ENCODE measurements around the gene SPG21. TPM values are rescaled to one million over a fixed set of nuclear protein-coding genes. Genes with fewer than 3 reads are reported as not detected.

The SPG21 gene
- total and polyA plus RNA-seq, 2 of the 8 experiments (the other 6 are each of a cell fraction or from before 2014, with no cell fraction given), result 67.3 to 72.7 TPM

GRCh38 chr15:65034719-65035118 is 45.0 kb upstream of the SPG21 start:
- Histone ChIP-seq H2AK5ac (ENCODE audit: low read depth, low read length) (no peak overlapping the region), H2AFZ (ENCODE audit: low read length) (no peak overlapping the region), H3K36me3 (ENCODE audit: control insufficient read depth in 2 of 4, insufficient read depth in 4 of 4, low read length in 3 of 4) (no peaks in the 10 kb centered on the region), H3K4me3 (ENCODE audit: extremely low read depth in 1 of 4, insufficient read depth in 2 of 4, low read depth in 3 of 4, low read length in 4 of 4) (no peak overlapping the region), H3K79me2 (ENCODE audit: control insufficient read depth in 1 of 2, insufficient read depth in 2 of 2, low read length in 2 of 2) (no peaks in the 10 kb centered on the region), H2BK15ac (ENCODE audit: low read length) (no peak overlapping the region), H3K9me3 (ENCODE audit: insufficient read depth in 2 of 2, low read depth in 1 of 2, low read length in 1 of 2) (no peaks in the 10 kb centered on the region), H3K14ac (ENCODE audit: insufficient read length) (no peak overlapping the region), H2BK12ac (ENCODE audit: low read depth, low read length) (no peak overlapping the region), H3K79me1 (ENCODE audit: low read depth, low read length) (no peaks in the 10 kb centered on the region), H3K4ac (replicated peaks; ENCODE audit: insufficient read length, low read depth, low read length) (no peak overlapping the region), H3K4me2 (ENCODE audit: insufficient read depth in 1 of 2, low read depth in 2 of 2, low read length in 2 of 2) (no peak overlapping the region), H3K23me2 (ENCODE audit: low read depth, low read length) (no peaks in the 10 kb centered on the region), H2BK5ac (ENCODE audit: low read depth, low read length) (no peak overlapping the region), H2BK120ac (replicated peaks; ENCODE audit: low read depth, low read length) (no peak overlapping the region), H4K20me1 (replicated peaks in 1 of 2; ENCODE audit: control insufficient read depth in 1 of 2, insufficient read depth in 2 of 2, low read length in 2 of 2) (no peaks in the 10 kb centered on the region), H3K4me1 (replicated peaks in 1 of 4; ENCODE audit: control insufficient read depth in 3 of 4, insufficient read depth in 4 of 4, low read length in 3 of 4) (no peaks in the 10 kb centered on the region), H3K23ac (ENCODE audit: insufficient read length) (no peak overlapping the region), H3K18ac (ENCODE audit: extremely low read depth, low read length) (no peak overlapping the region), H3K27ac (ENCODE audit: low read depth, low read length) (no peak overlapping the region), H4K91ac (replicated peaks; ENCODE audit: insufficient read length, low read length) (no peak overlapping the region), H3K9ac (replicated peaks in 1 of 4; ENCODE audit: extremely low read depth in 1 of 4, low read depth in 3 of 4, low read length in 3 of 4) (no peak overlapping the region), H4K8ac (ENCODE audit: extremely low read depth, insufficient read depth, low read length) (no peak overlapping the region), H4K5ac (ENCODE audit: insufficient read length, low read depth, low read length) (no peak overlapping the region), H2BK20ac (ENCODE audit: low read length) (no peak overlapping the region), H3K56ac (replicated peaks; ENCODE audit: insufficient read length, low read depth, low read length) (no peak overlapping the region), H3K27me3 (replicated peaks in 1 of 4; ENCODE audit: control insufficient read depth in 3 of 4, extremely low read depth in 1 of 4, insufficient read depth in 3 of 4, low read length in 3 of 4) (no peaks in the 10 kb centered on the region)
- WGBS, 2 experiments (ENCODE audit: extremely low coverage in 1 of 2, insufficient coverage in 1 of 2, insufficient read length in 1 of 2, insufficient replicate concordance in 2 of 2, low coverage in 1 of 2, low lambda C conversion rate in 2 of 2, missing lambda C conversion rate in 1 of 2), result 95% methylated on average over 11 of the region's 11 CpGs; no CpG with 5 or more reads in 1 of the 2 experiments
- FAIRE-seq, result no peak
- ChIA-PET CTCF (ENCODE audit: partially characterized antibody) (interaction anchor here (0.7 to 6.5 kb wide), 22 partner anchors 9 to 300 kb away, joined by 3 to 57 read pairs (median 10); partner anchors contain the start of genes KBTBD13, RASL12 and SLC51B), POLR2A (ENCODE audit: partially characterized antibody) (interaction anchor here (2.3 kb wide), 1 partner anchor 270 kb away, joined by 7 read pairs; the partner anchor contains the start of gene RNU5B-1)
- peak in 1 of 2 experiments; percentile 19 for DNase-seq (ENCODE audit: low read depth in 1 of 2, low spot score in 2 of 2)
- TF ChIP-seq SP4 (IDR thresholded peaks at IDR 0.05; ENCODE audit: low read length), result no peak
- TF ChIP-seq ASH2L (IDR thresholded peaks at IDR 0.05; ENCODE audit: low read length), result no peak
- no peak for TF ChIP-seq CBX8 (IDR thresholded peaks at IDR 0.05; ENCODE audit: borderline replicate concordance, low read depth, low read length)
- no peak for TF ChIP-seq PHF8 (conservative IDR thresholded peaks at IDR 0.05; ENCODE audit: low read depth, low read length)
- no peak for TF ChIP-seq SIRT6 (IDR thresholded peaks at IDR 0.05; ENCODE audit: low read length)
- TF ChIP-seq SRF (IDR thresholded peaks at IDR 0.05; ENCODE audit: low read depth, low read length), result no peak
- TF ChIP-seq POU5F1 (IDR thresholded peaks at IDR 0.05; ENCODE audit: low read depth, low read length), result no peak
- TF ChIP-seq TCF12 (IDR thresholded peaks at IDR 0.05; ENCODE audit: low read depth, low read length), result no peak

All from H1 (cell line).